Esophagus muscularis mucosa (tissue), 4 donors: Measurements from ENCODE around the gene IL17RD. TPM values are rescaled to one million over a fixed set of nuclear protein-coding genes. Genes with fewer than 3 reads are reported as not detected.
A peak's percentile ranks its signal among the peaks of the same experiment; 100 is the strongest.

ENCODE experiments used
- DNase-seq: peaks from one replicate; pipeline ENCODE4 v3.0.0-alpha.2; 2017; ENCODE audit errors: extremely low spot score
- H3K27ac ChIP-seq, 4 donors: fragments of 200-600 bp; sonication (generic); replicated peaks in 1 of 4; 1 replicate in 3 of 4; 2 replicates in 1 of 4; pipeline ENCODE4 v1.5.1; 2016 to 2019; ENCODE audit warnings: mild to moderate bottlenecking in 1 of 4
- H3K27me3 ChIP-seq, 4 donors: fragments of 200-600 bp; sonication (generic); one replicate each; pipeline versions ENCODE4 v1.5.1 to v1.6.0; 2016 to 2019
- H3K36me3 ChIP-seq, 4 donors: fragments of 200-600 bp; sonication (generic); one replicate each; pipeline ENCODE4 v1.5.1; 2016 to 2019
- H3K4me1 ChIP-seq, 4 donors: fragments of 200-600 bp; sonication (generic); one replicate each; pipeline ENCODE4 v1.5.1; 2016 to 2019
- H3K4me3 ChIP-seq, 4 donors: fragments of 200-600 bp; sonication (generic); 1 replicate in 2 of 4; 2 replicates in 2 of 4; pipeline ENCODE4 v1.5.1; 2016 to 2019; ENCODE audit warnings: mild to moderate bottlenecking in 4 of 4, moderate library complexity in 1 of 4
- H3K9me3 ChIP-seq, 4 donors: fragments of 200-600 bp; sonication (generic); 1 replicate in 3 of 4; 2 replicates in 1 of 4; pipeline ENCODE4 v1.5.1; 2016 to 2019
- EP300 ChIP-seq: sonication (generic); formaldehyde crosslinking; IDR thresholded peaks from one replicate; pipeline ENCODE4 v1.6.1; 2017; ENCODE audit warnings: antibody characterized with exemption
- POLR2A ChIP-seq: fragments of 450-650 bp; IDR thresholded peaks from one replicate; pipeline ENCODE4 v1.6.1; 2017; ENCODE audit warnings: antibody characterized with exemption, moderate library complexity, mild to moderate bottlenecking, low read depth
- POLR2AphosphoS5 ChIP-seq, 2 donors: sonication (generic); formaldehyde crosslinking; IDR thresholded peaks; one replicate each; pipeline ENCODE4 v1.6.1; 2017; ENCODE audit warnings: antibody characterized with exemption in 2 of 2
- WGBS: methylation state at CpG from one replicate; pipeline ENCODE4 v1.1.5; 2018; 5-methylcytosine and 5-hydroxymethylcytosine counted together
- intact Hi-C: fragments of 100-400 bp; cut with DNase I; formaldehyde crosslinking; loops from one replicate; pipeline ENCODE4 v1.15.1; 2023
- total RNA-seq, 4 donors: library from RNA; depleted of rRNA; stranded (reverse); fragments of >200 nt; gene quantifications; one replicate each; pipeline versions ENCODE4 v1.1.0 to v1.2.1, GENCODE V29; 2016
- TF ChIP-seq, protein P1 (sequence below), 3 experiments: fragments of 200-600 bp in 2 of 3; fragments of 450-650 bp in 1 of 3; sonication (generic) in 2 of 3; IDR thresholded peaks; one replicate each; pipeline ENCODE4 v1.5.1; 2017 to 2019; ENCODE audit warnings: antibody characterized with exemption in 3 of 3, mild to moderate bottlenecking in 2 of 3, moderate library complexity in 1 of 3

The IL17RD gene
- total RNA-seq, 4 donors from 2014 or later: 6.1 to 13.2 (median 9.5) TPM

GRCh38 chr3:57073628-57074027 lies 91.5 kb downstream of the IL17RD start:
- H3K36me3 ChIP-seq: no peaks in the 10 kb centered on the region
- intact Hi-C loops: loop anchor here (10.0 kb wide), 1 partner anchor 269 kb away; the partner anchor contains the start of gene ARHGEF3
- no peak overlapping the region for H3K27ac ChIP-seq
- no peaks in the 10 kb centered on the region for H3K9me3 ChIP-seq
- WGBS: 83% methylated on average over 3 of the region's 3 CpGs
- DNase-seq: no peak
- TF ChIP-seq POLR2A: no peak
- no peak for TF ChIP-seq EP300
- TF ChIP-seq, protein P1, sequence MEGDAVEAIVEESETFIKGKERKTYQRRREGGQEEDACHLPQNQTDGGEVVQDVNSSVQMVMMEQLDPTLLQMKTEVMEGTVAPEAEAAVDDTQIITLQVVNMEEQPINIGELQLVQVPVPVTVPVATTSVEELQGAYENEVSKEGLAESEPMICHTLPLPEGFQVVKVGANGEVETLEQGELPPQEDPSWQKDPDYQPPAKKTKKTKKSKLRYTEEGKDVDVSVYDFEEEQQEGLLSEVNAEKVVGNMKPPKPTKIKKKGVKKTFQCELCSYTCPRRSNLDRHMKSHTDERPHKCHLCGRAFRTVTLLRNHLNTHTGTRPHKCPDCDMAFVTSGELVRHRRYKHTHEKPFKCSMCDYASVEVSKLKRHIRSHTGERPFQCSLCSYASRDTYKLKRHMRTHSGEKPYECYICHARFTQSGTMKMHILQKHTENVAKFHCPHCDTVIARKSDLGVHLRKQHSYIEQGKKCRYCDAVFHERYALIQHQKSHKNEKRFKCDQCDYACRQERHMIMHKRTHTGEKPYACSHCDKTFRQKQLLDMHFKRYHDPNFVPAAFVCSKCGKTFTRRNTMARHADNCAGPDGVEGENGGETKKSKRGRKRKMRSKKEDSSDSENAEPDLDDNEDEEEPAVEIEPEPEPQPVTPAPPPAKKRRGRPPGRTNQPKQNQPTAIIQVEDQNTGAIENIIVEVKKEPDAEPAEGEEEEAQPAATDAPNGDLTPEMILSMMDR (IDR thresholded peaks at IDR 0.05): no peak
- no peak for TF ChIP-seq POLR2AphosphoS5 (IDR thresholded peaks at IDR 0.05)
- H3K4me1 ChIP-seq: peaks cover 9 to 24% (median 17%) of the 10 kb centered on the region in 4 donors
- H3K4me3 ChIP-seq: no peak overlapping the region
- H3K27me3 ChIP-seq: no peaks in the 10 kb centered on the region

DNA sequence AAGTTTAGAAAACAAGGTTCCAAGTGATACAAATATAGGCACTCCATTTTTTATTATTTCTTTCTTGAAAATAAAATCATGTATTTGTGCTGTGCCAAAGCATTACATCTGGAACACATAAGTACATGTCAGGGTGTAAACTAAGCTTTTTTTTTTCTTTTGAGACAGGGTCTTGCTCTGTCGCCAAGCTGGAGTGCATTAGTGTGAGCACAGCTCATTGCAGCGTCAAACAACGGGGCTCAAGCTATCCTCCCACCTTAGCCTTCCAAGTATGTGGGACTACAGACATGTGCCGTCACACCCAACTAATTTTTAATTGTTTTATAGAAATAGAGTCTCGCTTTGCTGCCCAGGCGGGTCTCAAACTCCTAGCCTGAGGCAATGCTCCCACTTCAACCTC lies 95.7 kb downstream of the IL17RD start:
- Histone ChIP-seq H3K36me3 (no peaks in the 10 kb centered on the region), H3K4me3 (no peak overlapping the region), H3K9me3 (no peaks in the 10 kb centered on the region), H3K27me3 (no peaks in the 10 kb centered on the region), H3K4me1 (peaks cover 11 to 23% (median 18%) of the 10 kb centered on the region in 4 donors), H3K27ac (peak overlapping the region in 2 of 4 donors; percentile 59 to 78)
- DNase-seq: no peak
- WGBS: 45% methylated on average over 5 of the region's 6 CpGs
- intact Hi-C loops: loop anchor here (5.0 kb wide), 1 partner anchor 62 kb away; no protein-coding TSS in a partner anchor
- TF ChIP-seq, protein P1 (IDR thresholded peaks at IDR 0.05): no peak
- TF ChIP-seq POLR2AphosphoS5 (IDR thresholded peaks at IDR 0.05): no peak
- no peak for TF ChIP-seq EP300
- no peak for TF ChIP-seq POLR2A

DNA sequence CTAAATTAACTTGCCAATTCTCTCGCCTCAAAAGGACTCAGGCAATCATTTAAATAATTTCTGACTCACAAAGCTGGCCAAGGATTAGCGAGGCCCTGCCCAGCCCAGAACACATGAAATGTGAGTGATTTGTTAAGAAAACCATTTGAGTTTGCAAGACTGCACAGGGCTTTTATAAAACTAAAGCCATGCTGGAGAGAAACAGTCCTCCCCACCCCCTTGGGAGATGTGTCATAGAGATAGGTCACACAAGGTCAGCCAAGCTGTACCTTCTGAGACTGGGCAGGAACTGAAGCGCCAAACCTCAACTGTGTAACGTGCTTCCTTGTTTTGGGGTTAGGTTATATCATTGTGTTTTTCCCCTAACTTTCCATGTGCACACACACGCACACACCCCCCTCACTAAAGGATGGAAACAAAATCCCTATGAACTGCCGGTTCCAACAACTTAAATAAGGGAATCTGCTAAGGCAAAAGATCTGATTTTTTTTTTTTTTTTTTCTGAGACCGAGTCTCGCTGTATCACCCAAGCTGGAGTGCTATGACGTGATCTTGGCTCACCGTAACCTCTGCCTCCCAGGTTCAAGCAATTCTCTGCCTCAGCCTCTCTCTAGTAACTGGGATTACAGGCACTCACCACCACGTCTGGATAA lies 96.6 kb downstream of the IL17RD start:
- Histone ChIP-seq H3K4me3 (no peak overlapping the region), H3K4me1 (peaks cover 11 to 29% (median 22%) of the 10 kb centered on the region in 4 donors), H3K9me3 (no peaks in the 10 kb centered on the region), H3K36me3 (no peaks in the 10 kb centered on the region), H3K27ac (peak overlapping the region; percentile 59 to 78 (median 66)), H3K27me3 (no peaks in the 10 kb centered on the region)
- peak; percentile 93 for DNase-seq
- WGBS: 19% methylated on average over 11 of the region's 11 CpGs
- intact Hi-C loops: loop anchor here (5.0 kb wide), 1 partner anchor 61 kb away; no protein-coding TSS in a partner anchor
- TF ChIP-seq POLR2AphosphoS5 (IDR thresholded peaks at IDR 0.05): peak; percentile 67 to 74
- TF ChIP-seq EP300: no peak

- TF ChIP-seq, protein P1 (IDR thresholded peaks at IDR 0.05): no peak
- TF ChIP-seq EP300 (no peak), POLR2AphosphoS5 (IDR thresholded peaks at IDR 0.05) (no peak), POLR2A (no peak)
- Histone ChIP-seq H3K36me3 (no peaks in the 10 kb centered on the region), H3K4me3 (no peak overlapping the region), H3K9me3 (no peaks in the 10 kb centered on the region), H3K4me1 (peaks cover 22 to 50% (median 43%) of the 10 kb centered on the region in 4 donors), H3K27me3 (no peaks in the 10 kb centered on the region), H3K27ac (peak overlapping the region in 1 of 4 donors; percentile 18)
- WGBS: 100% methylated on average over 6 of the region's 6 CpGs
- intact Hi-C loops: loop anchor here (5.0 kb wide), 1 partner anchor 59 kb away; no protein-coding TSS in a partner anchor
- no peak for DNase-seq
Measured at GRCh38 chr3:57066471-57066870, 98.7 kb downstream of the IL17RD start.

DNA sequence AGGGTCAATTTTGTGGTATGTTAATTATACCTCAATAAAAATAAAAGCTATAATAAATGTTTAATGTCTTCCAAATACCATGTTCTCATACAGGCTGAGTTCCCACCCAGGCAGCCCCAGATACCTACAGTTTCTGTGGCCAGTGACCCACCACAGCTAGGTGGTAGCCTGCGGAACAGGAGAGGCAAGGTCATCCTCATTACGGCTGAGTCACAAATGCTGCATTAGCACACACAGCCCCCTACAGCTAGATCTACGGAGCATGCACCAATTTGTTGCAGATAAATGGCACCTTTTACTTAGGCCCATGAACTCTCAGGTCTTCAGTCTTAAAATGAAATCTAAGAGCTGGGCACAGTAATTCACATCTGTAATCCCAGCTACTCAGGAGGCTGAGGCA lies 99.6 kb downstream of the IL17RD start:
- 100% methylated on average over 3 of the region's 3 CpGs for WGBS

More for the DNA sequence above, 99.6 kb downstream of the IL17RD start:
- Histone ChIP-seq H3K4me1 (peaks cover 24 to 59% (median 52%) of the 10 kb centered on the region in 4 donors), H3K36me3 (no peaks in the 10 kb centered on the region), H3K27ac (no peak overlapping the region), H3K9me3 (no peaks in the 10 kb centered on the region), H3K4me3 (no peak overlapping the region), H3K27me3 (no peaks in the 10 kb centered on the region)
- intact Hi-C loops: loop anchor here (5.0 kb wide), 1 partner anchor 58 kb away; no protein-coding TSS in a partner anchor
- TF ChIP-seq EP300 (no peak), POLR2A (no peak), POLR2AphosphoS5 (IDR thresholded peaks at IDR 0.05) (no peak)
- TF ChIP-seq, protein P1 (IDR thresholded peaks at IDR 0.05): no peak
- no peak for DNase-seq
